Measurements from ENCODE around the gene HCN2.

Gene HCN2

GRCh38 chr19:640606-641189 lies 51.0 kb downstream of the HCN2 start:
- no peak for TF ChIP-seq CTCF (IDR thresholded peaks at IDR 0.05; ENCODE audit: insufficient read depth, low read depth, low read length, missing control alignments)
- DNase-seq (ENCODE audit: low read depth), result no peak
- H3K4me3 ChIP-seq (ENCODE audit: low read depth, low read length), result no peak overlapping the region

- no peak for TF ChIP-seq CTCF (IDR thresholded peaks at IDR 0.05; ENCODE audit: insufficient read depth, low read depth, low read length, missing control alignments)
- no peak for DNase-seq (ENCODE audit: low read depth)
- H3K4me3 ChIP-seq (ENCODE audit: low read depth, low read length), result no peak overlapping the region
These were observed 52.0 kb downstream of the HCN2 start for GRCh38 chr19:641702-642101.

GRCh38 chr19:642767-643727 lies 53.4 kb downstream of the HCN2 start:
- TF ChIP-seq CTCF (IDR thresholded peaks at IDR 0.05; ENCODE audit: insufficient read depth, low read depth, low read length, missing control alignments), result no peak
- no peak overlapping the region for H3K4me3 ChIP-seq (ENCODE audit: low read depth, low read length)
- no peak for DNase-seq (ENCODE audit: low read depth)

GRCh38 chr19:643736-644135 lies 54.1 kb downstream of the HCN2 start:
- DNase-seq (ENCODE audit: low read depth), result no peak
- TF ChIP-seq CTCF (IDR thresholded peaks at IDR 0.05; ENCODE audit: insufficient read depth, low read depth, low read length, missing control alignments), result no peak
- no peak overlapping the region for H3K4me3 ChIP-seq (ENCODE audit: low read depth, low read length)

GRCh38 chr19:644363-644762 lies 54.7 kb downstream of the HCN2 start:
- no peak for TF ChIP-seq CTCF (IDR thresholded peaks at IDR 0.05; ENCODE audit: insufficient read depth, low read depth, low read length, missing control alignments)
- DNase-seq (ENCODE audit: low read depth), result no peak
- H3K4me3 ChIP-seq (ENCODE audit: low read depth, low read length), result no peak overlapping the region

GRCh38 chr19:644789-645188 lies 55.1 kb downstream of the HCN2 start:
- no peak overlapping the region for H3K4me3 ChIP-seq (ENCODE audit: low read depth, low read length)
- DNase-seq (ENCODE audit: low read depth), result no peak
- no peak for TF ChIP-seq CTCF (IDR thresholded peaks at IDR 0.05; ENCODE audit: insufficient read depth, low read depth, low read length, missing control alignments)

Data from GM12865 (cell line).